Measurements from ENCODE around the gene SLC7A6.

DNA sequence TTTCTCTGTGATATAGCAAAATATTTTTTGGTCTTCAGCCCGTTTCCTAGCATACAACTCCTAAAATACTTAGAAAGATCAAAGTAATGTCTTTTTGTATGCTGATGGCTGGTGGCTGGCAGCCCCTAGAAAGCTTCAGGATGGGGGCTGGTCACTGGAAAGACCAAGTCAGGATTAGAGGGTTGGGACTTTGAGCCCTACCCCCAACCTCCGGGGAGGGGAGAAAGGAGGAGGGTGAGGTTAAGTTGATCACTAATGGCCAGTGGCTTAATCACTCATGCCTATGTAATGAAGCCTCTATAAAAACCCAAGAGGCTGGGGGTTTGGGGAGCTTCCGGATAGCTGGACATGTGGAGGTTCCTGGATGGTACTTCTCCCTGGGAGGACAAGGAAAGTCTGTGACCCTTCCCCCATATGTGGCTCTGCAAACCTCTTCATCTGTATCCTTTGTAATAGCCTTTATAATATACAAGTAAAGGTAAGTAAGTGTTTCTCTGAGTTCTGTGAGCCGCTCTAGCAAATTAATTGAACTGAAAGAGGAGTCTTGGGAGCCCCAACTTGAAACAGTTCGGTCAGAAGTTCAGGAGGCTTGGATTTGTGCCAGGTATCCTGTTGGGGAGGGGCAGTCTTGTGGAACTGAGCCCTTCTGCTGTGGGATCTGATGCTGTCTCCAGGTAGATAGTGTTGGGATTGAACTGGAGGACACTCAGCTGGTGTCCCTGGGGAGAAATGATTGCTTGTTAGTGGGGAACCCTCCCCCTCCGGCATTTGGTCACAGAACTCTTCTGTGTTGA, 3.5 kb downstream of the SLC7A6 start:
- TF ChIP-seq ATF1 (CRISPR knock-in tag; IDR thresholded peaks at IDR 0.05) (no peak), JUN (CRISPR knock-in tag; IDR thresholded peaks at IDR 0.05) (no peak), MBD4 (IDR thresholded peaks at IDR 0.05; ENCODE audit: borderline replicate concordance, low read length) (no peak), TBX3 (IDR thresholded peaks at IDR 0.05; ENCODE audit: borderline replicate concordance) (no peak), ZNF225 (CRISPR knock-in tag; IDR thresholded peaks at IDR 0.05) (no peak), EZH2 (conservative IDR thresholded peaks at IDR 0.05; ENCODE audit: low read depth, low read length) (no peak), ZNF768 (CRISPR knock-in tag; IDR thresholded peaks at IDR 0.05) (no peak), TAF15 (IDR thresholded peaks at IDR 0.05; ENCODE audit: low read depth, low read length, poor library complexity, severe bottlenecking) (no peak)
- TF ChIP-seq, protein P1, sequence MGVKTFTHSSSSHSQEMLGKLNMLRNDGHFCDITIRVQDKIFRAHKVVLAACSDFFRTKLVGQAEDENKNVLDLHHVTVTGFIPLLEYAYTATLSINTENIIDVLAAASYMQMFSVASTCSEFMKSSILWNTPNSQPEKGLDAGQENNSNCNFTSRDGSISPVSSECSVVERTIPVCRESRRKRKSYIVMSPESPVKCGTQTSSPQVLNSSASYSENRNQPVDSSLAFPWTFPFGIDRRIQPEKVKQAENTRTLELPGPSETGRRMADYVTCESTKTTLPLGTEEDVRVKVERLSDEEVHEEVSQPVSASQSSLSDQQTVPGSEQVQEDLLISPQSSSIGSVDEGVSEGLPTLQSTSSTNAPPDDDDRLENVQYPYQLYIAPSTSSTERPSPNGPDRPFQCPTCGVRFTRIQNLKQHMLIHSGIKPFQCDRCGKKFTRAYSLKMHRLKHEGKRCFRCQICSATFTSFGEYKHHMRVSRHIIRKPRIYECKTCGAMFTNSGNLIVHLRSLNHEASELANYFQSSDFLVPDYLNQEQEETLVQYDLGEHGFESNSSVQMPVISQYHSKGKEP (CRISPR knock-in tag; IDR thresholded peaks at IDR 0.05), result no peak
- TF ChIP-seq, protein P2, sequence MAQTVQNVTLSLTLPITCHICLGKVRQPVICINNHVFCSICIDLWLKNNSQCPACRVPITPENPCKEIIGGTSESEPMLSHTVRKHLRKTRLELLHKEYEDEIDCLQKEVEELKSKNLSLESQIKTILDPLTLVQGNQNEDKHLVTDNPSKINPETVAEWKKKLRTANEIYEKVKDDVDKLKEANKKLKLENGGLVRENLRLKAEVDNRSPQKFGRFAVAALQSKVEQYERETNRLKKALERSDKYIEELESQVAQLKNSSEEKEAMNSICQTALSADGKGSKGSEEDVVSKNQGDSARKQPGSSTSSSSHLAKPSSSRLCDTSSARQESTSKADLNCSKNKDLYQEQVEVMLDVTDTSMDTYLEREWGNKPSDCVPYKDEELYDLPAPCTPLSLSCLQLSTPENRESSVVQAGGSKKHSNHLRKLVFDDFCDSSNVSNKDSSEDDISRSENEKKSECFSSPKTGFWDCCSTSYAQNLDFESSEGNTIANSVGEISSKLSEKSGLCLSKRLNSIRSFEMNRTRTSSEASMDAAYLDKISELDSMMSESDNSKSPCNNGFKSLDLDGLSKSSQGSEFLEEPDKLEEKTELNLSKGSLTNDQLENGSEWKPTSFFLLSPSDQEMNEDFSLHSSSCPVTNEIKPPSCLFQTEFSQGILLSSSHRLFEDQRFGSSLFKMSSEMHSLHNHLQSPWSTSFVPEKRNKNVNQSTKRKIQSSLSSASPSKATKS (CRISPR knock-in tag; IDR thresholded peaks at IDR 0.05), result no peak
- TF ChIP-seq, protein P3, sequence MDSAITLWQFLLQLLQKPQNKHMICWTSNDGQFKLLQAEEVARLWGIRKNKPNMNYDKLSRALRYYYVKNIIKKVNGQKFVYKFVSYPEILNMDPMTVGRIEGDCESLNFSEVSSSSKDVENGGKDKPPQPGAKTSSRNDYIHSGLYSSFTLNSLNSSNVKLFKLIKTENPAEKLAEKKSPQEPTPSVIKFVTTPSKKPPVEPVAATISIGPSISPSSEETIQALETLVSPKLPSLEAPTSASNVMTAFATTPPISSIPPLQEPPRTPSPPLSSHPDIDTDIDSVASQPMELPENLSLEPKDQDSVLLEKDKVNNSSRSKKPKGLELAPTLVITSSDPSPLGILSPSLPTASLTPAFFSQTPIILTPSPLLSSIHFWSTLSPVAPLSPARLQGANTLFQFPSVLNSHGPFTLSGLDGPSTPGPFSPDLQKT (CRISPR knock-in tag; IDR thresholded peaks at IDR 0.05; ENCODE audit: borderline replicate concordance), result no peak
